Lower leg skin (tissue), 4 donors: Measurements from ENCODE around the gene THAP4. TPM values are rescaled to one million over a fixed set of nuclear protein-coding genes. Genes with fewer than 3 reads are reported as not detected.

Source experiments
- DNase-seq, 2 donors: peaks; one replicate each; pipeline ENCODE4 v3.0.0-alpha.2; 2019; ENCODE audit warnings: low spot score in 2 of 2
- H3K4me3 ChIP-seq: fragments of 200-600 bp; sonication (generic); 2 replicates; pipeline ENCODE4 v1.5.1; 2017; ENCODE audit warnings: mild to moderate bottlenecking, low read depth; ENCODE audit not compliant: poor library complexity, severe bottlenecking
- POLR2A ChIP-seq, 2 donors: fragments of 450-650 bp; IDR thresholded peaks; one replicate each; pipeline ENCODE4 v1.6.1; 2016 to 2017; ENCODE audit warnings: antibody characterized with exemption in 2 of 2, mild to moderate bottlenecking in 1 of 2, moderate library complexity in 1 of 2
- WGBS, 2 donors: methylation state at CpG; one replicate each; pipeline ENCODE4 v1.1.5; 2018; 5-methylcytosine and 5-hydroxymethylcytosine counted together
- intact Hi-C: fragments of 100-400 bp; cut with DNase I; formaldehyde crosslinking; loops from one replicate; pipeline ENCODE4 v1.15.0; 2023; ENCODE audit warnings: low total_unique reads
- total RNA-seq, 4 donors: library from RNA; depleted of rRNA; stranded (reverse); fragments of >200 nt; gene quantifications; one replicate each; pipeline ENCODE4 v1.1.0, GENCODE V29; 2016
- TF ChIP-seq, protein P1 (sequence below), 3 donors: fragments of 450-650 bp; IDR thresholded peaks; one replicate each; pipeline ENCODE4 v1.5.1; 2016; ENCODE audit warnings: antibody characterized with exemption in 3 of 3, mild to moderate bottlenecking in 3 of 3, moderate library complexity in 2 of 3

THAP4 gene
- total RNA-seq, 4 donors from 2014 or later, result 52.4 to 60.7 (median 58.3) TPM

- H3K4me3 ChIP-seq, result no peak overlapping the region
- intact Hi-C loops, result no loop called here
- TF ChIP-seq, protein P1, sequence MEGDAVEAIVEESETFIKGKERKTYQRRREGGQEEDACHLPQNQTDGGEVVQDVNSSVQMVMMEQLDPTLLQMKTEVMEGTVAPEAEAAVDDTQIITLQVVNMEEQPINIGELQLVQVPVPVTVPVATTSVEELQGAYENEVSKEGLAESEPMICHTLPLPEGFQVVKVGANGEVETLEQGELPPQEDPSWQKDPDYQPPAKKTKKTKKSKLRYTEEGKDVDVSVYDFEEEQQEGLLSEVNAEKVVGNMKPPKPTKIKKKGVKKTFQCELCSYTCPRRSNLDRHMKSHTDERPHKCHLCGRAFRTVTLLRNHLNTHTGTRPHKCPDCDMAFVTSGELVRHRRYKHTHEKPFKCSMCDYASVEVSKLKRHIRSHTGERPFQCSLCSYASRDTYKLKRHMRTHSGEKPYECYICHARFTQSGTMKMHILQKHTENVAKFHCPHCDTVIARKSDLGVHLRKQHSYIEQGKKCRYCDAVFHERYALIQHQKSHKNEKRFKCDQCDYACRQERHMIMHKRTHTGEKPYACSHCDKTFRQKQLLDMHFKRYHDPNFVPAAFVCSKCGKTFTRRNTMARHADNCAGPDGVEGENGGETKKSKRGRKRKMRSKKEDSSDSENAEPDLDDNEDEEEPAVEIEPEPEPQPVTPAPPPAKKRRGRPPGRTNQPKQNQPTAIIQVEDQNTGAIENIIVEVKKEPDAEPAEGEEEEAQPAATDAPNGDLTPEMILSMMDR (IDR thresholded peaks at IDR 0.05), result no peak
- no peak for TF ChIP-seq POLR2A (IDR thresholded peaks at IDR 0.05)
- DNase-seq, result no peak
- 80 to 84% methylated on average over 16 to 17 of the region's 17 CpGs for WGBS, 2 donors
Measured at GRCh38 chr2:241534701-241535375, 102.1 kb downstream of the THAP4 start.

Other genes with a start within 250 kb of the THAP4 start
- gene STK25, start 128.6 kb downstream of the THAP4 start, total RNA-seq, result 100 to 1,000 TPM; 137 to 315 (median 188) TPM
- 10 to 100 TPM; 44.2 to 59.9 (median 54.7) TPM for gene BOK, start 78.4 kb downstream of the THAP4 start, total RNA-seq
- gene ATG4B, start 535 bp upstream of the THAP4 start, total RNA-seq, result 10 to 100 TPM; 48.4 to 86.2 (median 63.3) TPM
- gene DTYMK, start 49.7 kb upstream of the THAP4 start, total RNA-seq, result 10 to 100 TPM in 3 of 4 donors, 1 to 10 TPM in 1; 6.6 to 16.2 (median 12.0) TPM
- gene ING5, start 64.9 kb upstream of the THAP4 start, total RNA-seq, result 10 to 100 TPM; 31.6 to 73.9 (median 35.7) TPM
- gene D2HGDH, start 97.5 kb upstream of the THAP4 start, total RNA-seq, result 10 to 100 TPM; 34.8 to 65.1 (median 48.2) TPM
- 1 to 10 TPM in 1 of 4 donors, under 1 TPM in 3; 0.34 to 4.7 (median 0.54) TPM for gene GAL3ST2, start 139.7 kb upstream of the THAP4 start, total RNA-seq
- gene NEU4, start 172.0 kb upstream of the THAP4 start, total RNA-seq, result under 1 TPM in 1 of 4 donors, not detected in 3; 0.15 TPM
- gene PDCD1, start 221.7 kb upstream of the THAP4 start, total RNA-seq, result 1 to 10 TPM in 1 of 4 donors, under 1 TPM in 2, not detected in 1; 0.42 to 1.3 (median 0.86) TPM
- gene RTP5, start 232.6 kb upstream of the THAP4 start, total RNA-seq, result under 1 TPM in 2 of 4 donors, not detected in 2; 0.10 to 0.23 TPM